Stomach (tissue), 4 donors: ENCODE measurements around the gene PGBD5.

Source experiments
- POLR2AphosphoS5 ChIP-seq, 3 donors: sonication (generic); formaldehyde crosslinking; IDR thresholded peaks; one replicate each; pipeline ENCODE4 v1.6.1; 2016; ENCODE audit warnings: antibody characterized with exemption in 3 of 3
- TF ChIP-seq, protein P1 (sequence below), 7 experiments: fragments of 450-650 bp in 4 of 7; fragments of 200-600 bp in 3 of 7; sonication (generic) in 3 of 7; IDR thresholded peaks; one replicate each; pipeline ENCODE4 v1.5.1; 2016 to 2019; ENCODE audit warnings: antibody characterized with exemption in 7 of 7, control low read depth in 2 of 7, mild to moderate bottlenecking in 1 of 7

DNA sequence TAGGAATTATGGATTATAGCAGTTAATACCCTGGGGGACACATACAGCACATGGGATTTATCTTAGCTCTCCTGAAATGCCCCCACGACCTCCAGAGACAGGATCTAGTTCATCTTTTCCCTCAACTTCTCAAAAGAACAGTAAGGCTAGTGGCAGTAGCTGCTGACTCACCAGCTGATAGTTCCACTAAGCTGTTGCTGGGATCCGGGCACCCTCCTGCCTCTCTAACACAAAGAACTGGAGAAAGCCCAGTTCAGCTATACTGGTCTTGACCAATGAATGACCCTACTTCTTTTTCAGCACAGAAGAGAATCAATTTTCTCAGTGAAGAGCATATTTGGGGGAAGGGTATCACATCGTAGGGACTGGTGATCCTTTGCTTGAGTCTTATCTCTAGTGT is 84.1 kb downstream of the PGBD5 start:
- TF ChIP-seq, protein P1, sequence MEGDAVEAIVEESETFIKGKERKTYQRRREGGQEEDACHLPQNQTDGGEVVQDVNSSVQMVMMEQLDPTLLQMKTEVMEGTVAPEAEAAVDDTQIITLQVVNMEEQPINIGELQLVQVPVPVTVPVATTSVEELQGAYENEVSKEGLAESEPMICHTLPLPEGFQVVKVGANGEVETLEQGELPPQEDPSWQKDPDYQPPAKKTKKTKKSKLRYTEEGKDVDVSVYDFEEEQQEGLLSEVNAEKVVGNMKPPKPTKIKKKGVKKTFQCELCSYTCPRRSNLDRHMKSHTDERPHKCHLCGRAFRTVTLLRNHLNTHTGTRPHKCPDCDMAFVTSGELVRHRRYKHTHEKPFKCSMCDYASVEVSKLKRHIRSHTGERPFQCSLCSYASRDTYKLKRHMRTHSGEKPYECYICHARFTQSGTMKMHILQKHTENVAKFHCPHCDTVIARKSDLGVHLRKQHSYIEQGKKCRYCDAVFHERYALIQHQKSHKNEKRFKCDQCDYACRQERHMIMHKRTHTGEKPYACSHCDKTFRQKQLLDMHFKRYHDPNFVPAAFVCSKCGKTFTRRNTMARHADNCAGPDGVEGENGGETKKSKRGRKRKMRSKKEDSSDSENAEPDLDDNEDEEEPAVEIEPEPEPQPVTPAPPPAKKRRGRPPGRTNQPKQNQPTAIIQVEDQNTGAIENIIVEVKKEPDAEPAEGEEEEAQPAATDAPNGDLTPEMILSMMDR (IDR thresholded peaks at IDR 0.05): no peak
- TF ChIP-seq POLR2AphosphoS5 (IDR thresholded peaks at IDR 0.05): no peak
